A673 (cell line): ENCODE data around the gene PCNX3. TPM values are rescaled to one million over a fixed set of nuclear protein-coding genes. Genes with fewer than 3 reads are reported as not detected.

ENCODE experiments used
- BruUV-seq: library from RNA; stranded (reverse); fragments of 400-500 nt; replicated peaks from 2 replicates; lab custom pipeline; 2021; lab: Mats Ljungman, UMichigan
- CTCF ChIA-PET: fragments of 300-600 bp; sonication (Branson Sonifier 250); formaldehyde crosslinking; loops from one replicate; lab custom pipeline; 2022; ENCODE audit warnings: antibody characterized with exemption; lab: Charles Lee
- POLR2A ChIA-PET: fragments of 300-600 bp; sonication (Branson Sonifier 250); formaldehyde crosslinking; loops from one replicate; lab custom pipeline; 2022; ENCODE audit warnings: antibody characterized with exemption; ENCODE audit not compliant: low non-redundant PET; lab: Charles Lee
- DNase-seq: peaks from one replicate; pipeline ENCODE4 v3.0.0-alpha.2; 2015; ENCODE audit warnings: low spot score
- H3K27ac ChIP-seq: fragments of 200-600 bp; sonication (generic); 2 replicates; pipeline ENCODE4 v1.5.1; 2016; ENCODE audit warnings: mixed run types, low read depth, mild to moderate bottlenecking, mixed read lengths, antibody characterized with exemption, low read length; ENCODE audit not compliant: poor library complexity, severe bottlenecking
- H3K27me3 ChIP-seq: fragments of 200-600 bp; sonication (generic); replicated peaks from 2 replicates; pipeline ENCODE4 v1.6.1; 2017; ENCODE audit warnings: mixed run types, low read depth, mild to moderate bottlenecking, mixed read lengths, antibody characterized with exemption, low read length; ENCODE audit not compliant: insufficient read depth, poor library complexity
- H3K36me3 ChIP-seq: fragments of 200-600 bp; sonication (generic); 2 replicates; pipeline ENCODE4 v1.6.1; 2016; ENCODE audit warnings: mixed run types, mild to moderate bottlenecking, mixed read lengths, antibody characterized with exemption, low read length; ENCODE audit not compliant: insufficient read depth, poor library complexity, severe bottlenecking
- H3K4me1 ChIP-seq: fragments of 200-600 bp; sonication (generic); 2 replicates; pipeline ENCODE4 v1.6.1; 2017; ENCODE audit warnings: mixed run types, mild to moderate bottlenecking, mixed read lengths, antibody characterized with exemption, low read length; ENCODE audit not compliant: insufficient read depth, poor library complexity, severe bottlenecking
- H3K4me3 ChIP-seq: fragments of 200-600 bp; sonication (generic); 2 replicates; pipeline ENCODE4 v1.5.1; 2016; ENCODE audit warnings: low read depth, mixed run types, mild to moderate bottlenecking, mixed read lengths, low read length; ENCODE audit not compliant: poor library complexity, severe bottlenecking
- H3K9me3 ChIP-seq: fragments of 200-600 bp; sonication (generic); 2 replicates; pipeline ENCODE4 v1.6.1; 2016; ENCODE audit warnings: mixed run types, low read depth, mild to moderate bottlenecking, mixed read lengths, antibody characterized with exemption, low read length; ENCODE audit not compliant: poor library complexity, severe bottlenecking
- CTCF ChIP-seq: fragments of 300-800, 200-600 bp; sonication (generic); conservative IDR thresholded peaks from 2 replicates; pipeline ENCODE4 v1.5.1; 2017; ENCODE audit warnings: low read depth, mild to moderate bottlenecking, antibody characterized with exemption, low read length, moderate library complexity, mixed read lengths
- EZH2 ChIP-seq: fragments of 200-600 bp; sonication (generic); IDR thresholded peaks from 2 replicates; pipeline ENCODE4 v1.6.1; 2017; ENCODE audit warnings: borderline replicate concordance, low read depth, mild to moderate bottlenecking, mixed read lengths, antibody characterized with exemption, low read length; ENCODE audit not compliant: poor library complexity, severe bottlenecking
- intact Hi-C: fragments of 100-400 bp; cut with micrococcal nuclease; formaldehyde crosslinking; loops from one replicate; pipeline ENCODE4 v1.10.0; 2022; ENCODE audit not compliant: unreplicated experiment
- total RNA-seq: library from RNA; stranded (reverse); gene quantifications from 2 replicates; pipeline ENCODE4 v1.2.3, GENCODE V29; 2021

Gene PCNX3
- total RNA-seq, 1 experiment from 2014 or later = 68.0 TPM

- intact Hi-C loops = no loop called here
- no TSS peak for BruUV-seq
- Histone ChIP-seq H3K9me3 (no peaks in the 10 kb centered on the region), H3K36me3 (no peaks in the 10 kb centered on the region), H3K4me1 (peaks cover 11% of the 10 kb centered on the region), H3K27ac (no peak overlapping the region), H3K4me3 (no peak overlapping the region), H3K27me3 (no peaks in the 10 kb centered on the region)
- DNase-seq = no peak
- TF ChIP-seq EZH2 (no peak), CTCF (no peak)
- ChIA-PET CTCF (no interaction called here), POLR2A (no interaction called here)
Observed at GRCh38 chr11:65642014-65642671, 26.6 kb downstream of the PCNX3 start.

- DNase-seq = no peak
- no TSS peak for BruUV-seq
- CTCF ChIA-PET = no interaction called here
- intact Hi-C loops = no loop called here
- TF ChIP-seq EZH2 (no peak), CTCF (no peak)
- Histone ChIP-seq H3K4me3 (no peak overlapping the region), H3K27ac (no peak overlapping the region), H3K9me3 (no peaks in the 10 kb centered on the region), H3K4me1 (no peaks in the 10 kb centered on the region), H3K27me3 (no peaks in the 10 kb centered on the region), H3K36me3 (no peaks in the 10 kb centered on the region)
- POLR2A ChIA-PET = interaction anchor here (0.7 kb wide), 1 partner anchor 146 kb away, joined by 6 read pairs; no protein-coding TSS in a partner anchor
Observed at GRCh38 chr11:65643971-65644370, 28.4 kb downstream of the PCNX3 start.

- Histone ChIP-seq H3K27me3 (no peaks in the 10 kb centered on the region), H3K4me3 (no peak overlapping the region), H3K9me3 (no peaks in the 10 kb centered on the region), H3K4me1 (no peaks in the 10 kb centered on the region), H3K27ac (no peak overlapping the region), H3K36me3 (no peaks in the 10 kb centered on the region)
- no TSS peak for BruUV-seq
- DNase-seq = no peak
- ChIA-PET CTCF (no interaction called here), POLR2A (interaction anchor here (0.6 kb wide), 1 partner anchor 8 kb away, joined by 3 read pairs; no protein-coding TSS in a partner anchor)
- intact Hi-C loops = no loop called here
- TF ChIP-seq EZH2 (no peak), CTCF (no peak)
Observed at GRCh38 chr11:65644837-65645236, 29.3 kb downstream of the PCNX3 start.
